GM12878 (cell line): ENCODE results near the gene SHROOM3. TPM values are rescaled to one million over a fixed set of nuclear protein-coding genes. Genes with fewer than 3 reads are reported as not detected.

Experiments
- ATAC-seq: fragments of 200-7000 bp; cut with Tn5 transposase; 3 replicates; pipeline ENCODE4 v1.9.1; 2020; ENCODE audit warnings: mild to moderate bottlenecking, moderate library complexity
- BruUV-seq: library from RNA; stranded (reverse); fragments of 400-500 nt; replicated peaks from 2 replicates; lab custom pipeline; 2021; lab: Mats Ljungman, UMichigan
- CTCF ChIA-PET: fragments of 300-600 bp; sonication (Branson Sonifier 250); formaldehyde crosslinking; extraction: SDS; loops from one replicate; lab custom pipeline; 2021; ENCODE audit warnings: inconsistent platforms; lab: Yijun Ruan, JAX
- POLR2A ChIA-PET: fragments of 350-600 bp; formaldehyde crosslinking; extraction: SDS; loops from one replicate; lab custom pipeline; 2021; ENCODE audit warnings: inconsistent platforms; lab: Charles Lee
- RAD21 ChIA-PET: fragments of 300-600 bp; sonication (Branson Sonifier 250); formaldehyde crosslinking; loops from one replicate; lab custom pipeline; 2023; ENCODE audit warnings: antibody characterized with exemption; ENCODE audit not compliant: unreplicated experiment; lab: Charles Lee
- SMC1A ChIA-PET: fragments of 300-600 bp; sonication (Branson Sonifier 250); formaldehyde crosslinking; loops from one replicate; lab custom pipeline; 2023; ENCODE audit not compliant: unreplicated experiment, uncharacterized antibody; lab: Charles Lee
- DNase-seq: peaks from one replicate; pipeline ENCODE4 v3.0.0-alpha.2; 2011; ENCODE audit warnings: low read depth, low spot score
- FAIRE-seq: peaks from 3 replicates; lab custom pipeline; 2011; peaks lifted over from hg19 to GRCh38; lab: Jason Lieb, UNC
- H2AFZ ChIP-seq: 2 replicates; pipeline ENCODE4 v1.6.0; 2011; ENCODE audit warnings: low read depth, low read length, control low read depth; ENCODE audit not compliant: control insufficient read depth
- H3K27ac ChIP-seq: 2 replicates; pipeline ENCODE4 v1.5.1; 2011; ENCODE audit warnings: control low read depth; ENCODE audit not compliant: control insufficient read depth, insufficient read depth
- H3K27me3 ChIP-seq, 2 experiments: replicated peaks in 1 of 2; 2 replicates each; pipeline versions ENCODE4 v1.6.0 to v1.6.1; 2011; ENCODE audit warnings: low read length in 1 of 2; ENCODE audit not compliant: control insufficient read depth in 2 of 2, insufficient read depth in 2 of 2
- H3K36me3 ChIP-seq, 2 experiments: 2 replicates each; pipeline ENCODE4 v1.5.1; 2011; ENCODE audit warnings: low read length in 1 of 2; ENCODE audit not compliant: control insufficient read depth in 2 of 2, insufficient read depth in 2 of 2
- H3K4me1 ChIP-seq: 2 replicates; pipeline ENCODE4 v1.6.1; 2011; ENCODE audit warnings: mild to moderate bottlenecking, low read length, moderate library complexity, mixed read lengths; ENCODE audit not compliant: control insufficient read depth, insufficient read depth
- H3K4me2 ChIP-seq: 2 replicates; pipeline ENCODE4 v1.6.0; 2011; ENCODE audit warnings: control low read depth; ENCODE audit not compliant: control insufficient read depth, insufficient read depth
- H3K4me3 ChIP-seq: fragments of 200-600 bp; sonication (generic); 2 replicates; pipeline ENCODE4 v1.5.1; 2016
- H3K79me2 ChIP-seq: 2 replicates; pipeline ENCODE4 v1.6.0; 2011; ENCODE audit warnings: low read length; ENCODE audit not compliant: control insufficient read depth, insufficient read depth
- H3K9ac ChIP-seq: 2 replicates; pipeline ENCODE4 v1.8.0; 2011; ENCODE audit warnings: low read length, control low read depth, mixed read lengths; ENCODE audit not compliant: control insufficient read depth, insufficient read depth
- H3K9me3 ChIP-seq: replicated peaks from 3 replicates; pipeline ENCODE4 v1.5.1; 2011; ENCODE audit warnings: mild to moderate bottlenecking, low read length; ENCODE audit not compliant: control insufficient read depth, insufficient read depth
- H4K20me1 ChIP-seq: 2 replicates; pipeline ENCODE4 v1.6.0; 2011; ENCODE audit not compliant: control insufficient read depth, insufficient read depth
- BHLHE40 ChIP-seq, 2 experiments: fragments of 450-650 bp in 1 of 2; IDR thresholded peaks; 2 replicates each; pipeline ENCODE4 v1.6.1; 2011 to 2017; ENCODE audit warnings: low read depth in 2 of 2, borderline replicate concordance in 1 of 2, improper control_type of control experiment in 1 of 2, low read length in 1 of 2, mild to moderate bottlenecking in 1 of 2
- HSF1 ChIP-seq: fragments of 150-350 bp; IDR thresholded peaks from 2 replicates; pipeline ENCODE4 v1.6.1; 2014; ENCODE audit warnings: mild to moderate bottlenecking, low read depth, low read length
- JUND ChIP-seq: IDR thresholded peaks from 2 replicates; pipeline ENCODE4 v1.6.1; 2012; ENCODE audit warnings: low read depth, mild to moderate bottlenecking, low read length, improper control_type of control experiment, moderate library complexity
- MYC ChIP-seq: IDR thresholded peaks from 2 replicates; pipeline ENCODE4 v1.6.1; 2011; ENCODE audit warnings: mild to moderate bottlenecking, low read length, moderate library complexity, inconsistent platforms; ENCODE audit not compliant: insufficient read depth, insufficient replicate concordance, insufficient read length, severe bottlenecking
- SMAD1 ChIP-seq: fragments of 450-650 bp; IDR thresholded peaks from 2 replicates; pipeline ENCODE4 v1.6.1; 2018; ENCODE audit warnings: mild to moderate bottlenecking, low read depth; ENCODE audit not compliant: partially characterized antibody
- SREBF2 ChIP-seq: IDR thresholded peaks from 2 replicates; pipeline ENCODE4 v1.6.1; 2012; ENCODE audit warnings: mild to moderate bottlenecking, low read length
- SRF ChIP-seq, 2 experiments: IDR thresholded peaks; 2 replicates each; pipeline ENCODE4 v1.6.1; 2011; ENCODE audit warnings: low read depth in 2 of 2, low read length in 2 of 2, mild to moderate bottlenecking in 1 of 2, moderate library complexity in 1 of 2
- TARDBP ChIP-seq: IDR thresholded peaks from 2 replicates; pipeline ENCODE4 v1.6.1; 2016; ENCODE audit warnings: borderline replicate concordance
- USF1 ChIP-seq: IDR thresholded peaks from 2 replicates; pipeline ENCODE4 v1.6.1; 2011; ENCODE audit warnings: borderline replicate concordance, low read depth, mild to moderate bottlenecking, moderate library complexity, mixed read lengths, low read length; ENCODE audit not compliant: insufficient read depth; ENCODE audit errors: extremely low read length
- WRNIP1 ChIP-seq: IDR thresholded peaks from 2 replicates; pipeline ENCODE4 v1.6.1; 2011; ENCODE audit warnings: low read depth, low read length, improper control_type of control experiment, borderline replicate concordance
- WGBS: methylation state at CpG from one replicate; pipeline ENCODE4 v1.1.6; 2016; ENCODE audit warnings: low lambda C conversion rate; ENCODE audit not compliant: insufficient replicate concordance, insufficient coverage; ENCODE audit errors: missing lambda C conversion rate; 5-methylcytosine and 5-hydroxymethylcytosine counted together
- in situ Hi-C: fragments of 300-500 bp; cut with MboI; formaldehyde crosslinking; loops from 9 replicates; pipeline ENCODE4 v1.14.3; 2018; ENCODE audit warnings: mixed read lengths
- intact Hi-C: fragments of 100-400 bp; cut with micrococcal nuclease; formaldehyde crosslinking; loops from one replicate; pipeline ENCODE4 v1.14.2; 2022; ENCODE audit not compliant: unreplicated experiment
- polyA plus RNA-seq, 11 experiments: library from polyadenylated mRNA; depleted of rRNA in 4 of 11; unstranded in 6 of 11; stranded (reverse) in 5 of 11; fragments of >200 nt; fragmentation: Nextera tagmentation in 4 of 11; fragmentation: Illumina TruSeq in 1 of 11; extraction: Ambion mirVana in 4 of 11; extraction: Trizol in 1 of 11; gene quantifications; 1 replicate in 1 of 11; 2 replicates in 10 of 11; pipeline versions ENCODE4 v1.2.1 to v1.2.3, GENCODE V29; 2011 to 2016; ENCODE audit warnings: inconsistent platforms in 2 of 11, missing spikeins in 2 of 11, low read depth in 1 of 11
- total RNA-seq, 4 experiments: library from RNA; depleted of rRNA in 3 of 4; stranded (reverse); fragments of >200 nt in 3 of 4; fragmentation: Illumina TruSeq in 1 of 4; extraction: Trizol in 1 of 4; gene quantifications; 2 replicates each; pipeline versions ENCODE4 v1.2.1 to v1.2.3, GENCODE V29; 2013 to 2021

SHROOM3 gene
- total and polyA plus RNA-seq, 10 of the 15 experiments (the other 5 are each of a cell fraction or from before 2014, with no cell fraction given), result under 0.01 to 0.29 (median 0.08) TPM; not detected in 1

GRCh38 chr4:76809594-76810305, 374.7 kb downstream of the SHROOM3 start:
- Histone ChIP-seq H3K79me2 (no peaks in the 10 kb centered on the region), H2AFZ (no peak overlapping the region), H3K9ac (no peak overlapping the region), H3K36me3 (no peaks in the 10 kb centered on the region), H3K27ac (no peak overlapping the region), H3K4me2 (no peak overlapping the region), H3K4me3 (no peak overlapping the region), H3K27me3 (no peaks in the 10 kb centered on the region), H4K20me1 (no peaks in the 10 kb centered on the region), H3K4me1 (no peaks in the 10 kb centered on the region), H3K9me3 (peaks cover 7% of the 10 kb centered on the region)
- ATAC-seq, result no peak
- ChIA-PET POLR2A (interaction anchor here (0.5 kb wide), 1 partner anchor 38 kb away, joined by 6 read pairs; no protein-coding TSS in a partner anchor), SMC1A (no interaction called here), RAD21 (no interaction called here), CTCF (interaction anchor here (0.6 to 1.0 kb wide), 2 partner anchors 9 to 288 kb away, joined by 3 read pairs; no protein-coding TSS in a partner anchor)
- no peak for FAIRE-seq
- in situ Hi-C loops (no loop called here), intact Hi-C loops (no loop called here)
- TF ChIP-seq SMAD1, result no peak
- TF ChIP-seq MYC, result no peak
- TF ChIP-seq BHLHE40 (IDR thresholded peaks at IDR 0.05; ENCODE audit: borderline replicate concordance in 1 of 2, low read depth in 2 of 2, low read length in 1 of 2), result no peak
- no peak for DNase-seq
- no TSS peak for BruUV-seq
- WGBS, result 66% methylated on average over 9 of the region's 10 CpGs

- Histone ChIP-seq H2AFZ (no peak overlapping the region), H3K9ac (no peak overlapping the region), H3K4me3 (no peak overlapping the region), H3K79me2 (no peaks in the 10 kb centered on the region), H3K27ac (no peak overlapping the region), H3K36me3 (no peaks in the 10 kb centered on the region), H3K9me3 (peaks cover 4% of the 10 kb centered on the region), H3K4me2 (no peak overlapping the region), H3K4me1 (no peaks in the 10 kb centered on the region), H3K27me3 (no peaks in the 10 kb centered on the region), H4K20me1 (no peaks in the 10 kb centered on the region)
- ChIA-PET RAD21 (no interaction called here), SMC1A (no interaction called here), POLR2A (no interaction called here), CTCF (no interaction called here)
- intact Hi-C loops (no loop called here), in situ Hi-C loops (no loop called here)
- DNase-seq, result no peak
- WGBS, result 68% methylated on average over 10 of the region's 12 CpGs
- BruUV-seq, result no TSS peak
- no peak for ATAC-seq
- no peak for FAIRE-seq
- TF ChIP-seq USF1 (no peak), TARDBP (no peak), HSF1 (no peak), JUND (no peak), SREBF2 (no peak), SRF (IDR thresholded peaks at IDR 0.05; ENCODE audit: low read depth in 2 of 2, low read length in 2 of 2) (no peak), WRNIP1 (no peak)
Measured at GRCh38 chr4:76811604-76812412, 376.8 kb downstream of the SHROOM3 start.
